GM19351 (cell line): Measurements from ENCODE around the gene IQCH.
"Not testable (repeated sequence)": the region's sequence is repeated elsewhere in the genome, so short reads cannot be mapped to it uniquely, and the experiment has no call there.

Source experiments
- ATAC-seq: cut with Tn5 transposase; IDR thresholded peaks from one replicate; pipeline ENCODE4 v1.9.1; 2021; ENCODE audit warnings: mild to moderate bottlenecking, moderate library complexity; ENCODE audit not compliant: unreplicated experiment

Gene IQCH

GRCh38 chr15:67433495-67434099 lies 179.0 kb downstream of the IQCH start:
- no peak for ATAC-seq

- not testable (repeated sequence) for ATAC-seq
Measured at GRCh38 chr15:67436351-67437250, 182.0 kb downstream of the IQCH start.

- ATAC-seq = no peak
Measured at GRCh38 chr15:67444100-67444499, 189.5 kb downstream of the IQCH start.

- ATAC-seq = no peak
Measured at GRCh38 chr15:67446449-67446848, 191.9 kb downstream of the IQCH start.

- not testable (repeated sequence) for ATAC-seq
Measured at GRCh38 chr15:67448372-67448771, 193.8 kb downstream of the IQCH start.

- ATAC-seq = not testable (repeated sequence)
Measured at GRCh38 chr15:67453703-67454102, 199.1 kb downstream of the IQCH start.

GRCh38 chr15:67456677-67457529 lies 202.3 kb downstream of the IQCH start:
- ATAC-seq = peak; percentile 49

- no peak for ATAC-seq
Measured at GRCh38 chr15:67458331-67459029, 203.9 kb downstream of the IQCH start.

- no peak for ATAC-seq
Measured at GRCh38 chr15:67460521-67460920, 205.9 kb downstream of the IQCH start.

GRCh38 chr15:67461735-67462134 lies 207.1 kb downstream of the IQCH start:
- ATAC-seq = no peak

- ATAC-seq = no peak
Measured at GRCh38 chr15:67462875-67463274, 208.3 kb downstream of the IQCH start.

- no peak for ATAC-seq
Measured at GRCh38 chr15:67463488-67463887, 208.9 kb downstream of the IQCH start.

- no peak for ATAC-seq
Measured at GRCh38 chr15:67465196-67465952, 210.8 kb downstream of the IQCH start.

GRCh38 chr15:67468416-67468815 lies 213.8 kb downstream of the IQCH start:
- ATAC-seq = no peak

- no peak for ATAC-seq
Measured at GRCh38 chr15:67469680-67470079, 215.1 kb downstream of the IQCH start.

- ATAC-seq = no peak
Measured at GRCh38 chr15:67472957-67473356, 218.4 kb downstream of the IQCH start.

GRCh38 chr15:67474405-67475110 lies 220.0 kb downstream of the IQCH start:
- ATAC-seq = no peak

GRCh38 chr15:67479781-67480505 lies 225.4 kb downstream of the IQCH start:
- no peak for ATAC-seq

- no peak for ATAC-seq
Measured at GRCh38 chr15:67480741-67481140, 226.2 kb downstream of the IQCH start.
